Ishikawa (cell line): ENCODE results near the gene KCTD16.

Experiments
- CEBPB ChIP-seq: IDR thresholded peaks from 2 replicates; pipeline ENCODE4 v1.6.1; 2012
- CREB1 ChIP-seq: IDR thresholded peaks from 2 replicates; pipeline ENCODE4 v1.6.1; 2012; ENCODE audit warnings: low read depth
- EGR1 ChIP-seq: IDR thresholded peaks from 2 replicates; pipeline ENCODE4 v1.6.1; 2012
- EP300 ChIP-seq: IDR thresholded peaks from 2 replicates; pipeline ENCODE4 v1.6.1; 2012; ENCODE audit warnings: borderline replicate concordance
- FOXM1 ChIP-seq: IDR thresholded peaks from 2 replicates; pipeline ENCODE4 v1.6.1; 2012; ENCODE audit warnings: low read depth, borderline replicate concordance
- NFIC ChIP-seq: IDR thresholded peaks from 2 replicates; pipeline ENCODE4 v1.6.1; 2012
- RAD21 ChIP-seq: IDR thresholded peaks from 2 replicates; pipeline ENCODE4 v1.6.1; 2012; ENCODE audit warnings: low read depth
- TAF1 ChIP-seq: IDR thresholded peaks from 2 replicates; pipeline ENCODE4 v1.6.1; 2012; ENCODE audit warnings: low read depth, mild to moderate bottlenecking
- TCF12 ChIP-seq: IDR thresholded peaks from 2 replicates; pipeline ENCODE4 v1.6.1; 2012; ENCODE audit warnings: low read depth
- TEAD4 ChIP-seq: IDR thresholded peaks from 2 replicates; pipeline ENCODE4 v1.6.1; 2012
- YY1 ChIP-seq: IDR thresholded peaks from 2 replicates; pipeline ENCODE4 v1.6.1; 2012; ENCODE audit warnings: low read depth
- ZBTB7A ChIP-seq: IDR thresholded peaks from 2 replicates; pipeline ENCODE4 v1.6.1; 2012; ENCODE audit warnings: low read depth
- TF ChIP-seq, protein P1 (sequence below): IDR thresholded peaks from 2 replicates; pipeline ENCODE4 v1.6.1; 2012
- TF ChIP-seq, protein P2 (sequence below): IDR thresholded peaks from 2 replicates; pipeline ENCODE4 v1.6.1; 2012; ENCODE audit warnings: low read depth, mild to moderate bottlenecking
- TF ChIP-seq, protein P3 (sequence below): IDR thresholded peaks from 2 replicates; pipeline ENCODE4 v1.6.1; 2012

The KCTD16 gene

DNA sequence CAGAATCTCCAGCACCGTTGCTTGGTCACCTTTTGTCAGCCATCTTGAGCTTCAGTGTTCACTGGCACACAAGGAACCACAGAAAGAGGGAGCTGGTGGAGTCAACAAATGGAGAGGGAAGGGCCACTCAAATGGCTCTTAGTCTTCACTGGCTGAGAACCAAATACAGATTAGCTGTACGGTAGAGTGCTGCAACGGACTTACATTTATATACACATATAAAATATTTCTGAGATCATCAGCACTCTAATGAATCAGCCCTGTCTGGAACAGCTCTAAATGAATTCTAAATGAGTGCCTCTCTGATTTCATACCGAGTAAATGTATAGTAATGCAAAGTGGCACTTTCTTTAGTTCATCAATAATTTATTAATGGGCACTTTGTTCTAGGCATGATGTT, 24.8 kb downstream of the KCTD16 start:
- TF ChIP-seq EGR1 = no peak
- no peak for TF ChIP-seq CEBPB
- TF ChIP-seq, protein P1, sequence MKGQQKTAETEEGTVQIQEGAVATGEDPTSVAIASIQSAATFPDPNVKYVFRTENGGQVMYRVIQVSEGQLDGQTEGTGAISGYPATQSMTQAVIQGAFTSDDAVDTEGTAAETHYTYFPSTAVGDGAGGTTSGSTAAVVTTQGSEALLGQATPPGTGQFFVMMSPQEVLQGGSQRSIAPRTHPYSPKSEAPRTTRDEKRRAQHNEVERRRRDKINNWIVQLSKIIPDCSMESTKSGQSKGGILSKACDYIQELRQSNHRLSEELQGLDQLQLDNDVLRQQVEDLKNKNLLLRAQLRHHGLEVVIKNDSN = no peak
- TF ChIP-seq, protein P2, sequence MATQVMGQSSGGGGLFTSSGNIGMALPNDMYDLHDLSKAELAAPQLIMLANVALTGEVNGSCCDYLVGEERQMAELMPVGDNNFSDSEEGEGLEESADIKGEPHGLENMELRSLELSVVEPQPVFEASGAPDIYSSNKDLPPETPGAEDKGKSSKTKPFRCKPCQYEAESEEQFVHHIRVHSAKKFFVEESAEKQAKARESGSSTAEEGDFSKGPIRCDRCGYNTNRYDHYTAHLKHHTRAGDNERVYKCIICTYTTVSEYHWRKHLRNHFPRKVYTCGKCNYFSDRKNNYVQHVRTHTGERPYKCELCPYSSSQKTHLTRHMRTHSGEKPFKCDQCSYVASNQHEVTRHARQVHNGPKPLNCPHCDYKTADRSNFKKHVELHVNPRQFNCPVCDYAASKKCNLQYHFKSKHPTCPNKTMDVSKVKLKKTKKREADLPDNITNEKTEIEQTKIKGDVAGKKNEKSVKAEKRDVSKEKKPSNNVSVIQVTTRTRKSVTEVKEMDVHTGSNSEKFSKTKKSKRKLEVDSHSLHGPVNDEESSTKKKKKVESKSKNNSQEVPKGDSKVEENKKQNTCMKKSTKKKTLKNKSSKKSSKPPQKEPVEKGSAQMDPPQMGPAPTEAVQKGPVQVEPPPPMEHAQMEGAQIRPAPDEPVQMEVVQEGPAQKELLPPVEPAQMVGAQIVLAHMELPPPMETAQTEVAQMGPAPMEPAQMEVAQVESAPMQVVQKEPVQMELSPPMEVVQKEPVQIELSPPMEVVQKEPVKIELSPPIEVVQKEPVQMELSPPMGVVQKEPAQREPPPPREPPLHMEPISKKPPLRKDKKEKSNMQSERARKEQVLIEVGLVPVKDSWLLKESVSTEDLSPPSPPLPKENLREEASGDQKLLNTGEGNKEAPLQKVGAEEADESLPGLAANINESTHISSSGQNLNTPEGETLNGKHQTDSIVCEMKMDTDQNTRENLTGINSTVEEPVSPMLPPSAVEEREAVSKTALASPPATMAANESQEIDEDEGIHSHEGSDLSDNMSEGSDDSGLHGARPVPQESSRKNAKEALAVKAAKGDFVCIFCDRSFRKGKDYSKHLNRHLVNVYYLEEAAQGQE = no peak
- no peak for TF ChIP-seq FOXM1
- TF ChIP-seq RAD21 = no peak
- TF ChIP-seq NFIC = no peak
- TF ChIP-seq YY1 = no peak
- TF ChIP-seq, protein P3, sequence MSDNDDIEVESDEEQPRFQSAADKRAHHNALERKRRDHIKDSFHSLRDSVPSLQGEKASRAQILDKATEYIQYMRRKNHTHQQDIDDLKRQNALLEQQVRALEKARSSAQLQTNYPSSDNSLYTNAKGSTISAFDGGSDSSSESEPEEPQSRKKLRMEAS = no peak
- no peak for TF ChIP-seq EP300

DNA sequence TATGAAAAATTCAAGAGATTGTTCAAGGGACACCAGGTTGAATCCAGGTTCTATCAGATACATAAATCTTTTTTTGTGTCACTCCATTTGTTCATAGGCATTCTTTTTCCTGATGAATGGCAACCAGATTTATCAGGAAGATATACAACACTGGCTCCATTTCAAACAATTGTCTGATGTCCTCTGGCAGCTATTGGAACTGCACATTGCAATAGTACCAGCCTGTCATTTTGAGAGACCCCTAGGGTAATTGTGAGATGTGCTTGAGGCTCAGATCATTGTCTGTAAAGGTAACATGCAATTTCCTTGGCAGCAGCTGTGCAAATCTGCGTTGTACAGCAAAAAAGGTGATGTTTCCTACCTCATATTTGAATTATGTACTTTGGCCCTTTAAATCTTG, 25.9 kb downstream of the KCTD16 start:
- TF ChIP-seq CREB1 (no peak), TEAD4 (no peak), CEBPB (no peak), ZBTB7A (no peak), EGR1 (no peak), YY1 (no peak), RAD21 (no peak), NFIC (no peak)
- TF ChIP-seq, protein P1 = no peak

DNA sequence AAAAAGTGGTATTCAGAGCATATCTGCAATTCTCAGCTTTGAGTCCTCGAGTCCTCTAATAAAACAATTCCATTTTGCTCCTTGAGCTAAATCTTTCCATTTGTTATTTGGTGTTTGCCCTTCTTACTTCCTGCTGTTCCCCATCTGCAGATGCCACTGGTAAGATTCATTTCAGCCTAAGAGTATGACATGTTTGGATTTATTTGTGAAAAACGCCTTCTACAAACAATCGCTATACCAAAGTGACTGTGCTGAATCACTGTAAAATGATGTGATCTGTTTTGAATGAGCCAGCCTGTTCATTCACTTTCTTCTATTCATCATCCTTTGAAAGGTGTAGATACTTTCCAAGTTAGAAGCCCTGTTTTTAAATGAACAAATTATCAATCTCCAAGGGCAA, 27.7 kb downstream of the KCTD16 start:
- TF ChIP-seq TEAD4 (no peak), ZBTB7A (no peak), CREB1 (no peak), YY1 (no peak), TCF12 (no peak), CEBPB (no peak), FOXM1 (no peak), RAD21 (no peak), NFIC (no peak), EP300 (no peak), EGR1 (no peak)
- TF ChIP-seq, protein P3 = no peak
- TF ChIP-seq, protein P1 = no peak
- TF ChIP-seq, protein P2 = no peak

DNA sequence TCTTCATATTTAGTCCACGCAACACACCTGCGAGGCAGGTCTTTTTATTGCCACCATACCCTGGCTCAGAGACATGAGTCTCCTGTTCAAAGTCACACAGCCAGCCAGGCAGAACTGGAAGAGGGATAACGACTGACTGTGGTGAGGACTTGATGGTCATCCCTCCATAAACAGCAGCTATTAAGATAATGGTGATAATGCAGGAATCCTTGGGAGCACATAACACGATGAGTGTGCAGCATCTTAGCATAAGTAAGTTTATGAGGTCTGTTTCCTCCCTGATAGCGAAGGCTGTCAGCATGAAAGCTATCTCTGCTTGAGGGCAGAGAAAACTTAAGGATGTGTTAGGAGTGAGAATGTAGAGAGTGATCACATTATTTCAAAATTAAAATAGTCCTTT, 30.9 kb downstream of the KCTD16 start:
- TF ChIP-seq RAD21 = no peak
- no peak for TF ChIP-seq ZBTB7A
- TF ChIP-seq CREB1 = no peak
- TF ChIP-seq FOXM1 = no peak
- TF ChIP-seq EGR1 = no peak
- no peak for TF ChIP-seq CEBPB

DNA sequence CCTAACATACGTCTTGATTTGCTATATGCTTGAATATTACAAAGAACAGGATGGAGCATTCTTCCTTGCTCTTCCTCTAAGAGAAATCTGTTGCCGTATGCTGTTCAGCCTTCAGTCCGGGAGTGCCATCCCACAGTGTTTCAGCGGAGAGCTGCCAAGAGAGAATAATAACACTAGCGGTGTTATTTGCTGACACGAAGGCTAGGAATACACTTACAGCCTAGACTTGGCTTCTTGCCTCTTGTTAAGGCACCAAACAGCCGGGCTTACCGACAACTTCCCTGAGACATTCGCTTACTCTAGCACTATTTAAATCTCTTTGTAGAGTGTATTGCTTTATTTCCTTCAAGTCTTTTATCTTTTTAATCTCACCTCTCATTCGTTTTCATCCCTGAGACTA, 31.4 kb downstream of the KCTD16 start:
- TF ChIP-seq NFIC (no peak), EP300 (no peak), TCF12 (no peak), TEAD4 (no peak), FOXM1 (no peak), ZBTB7A (no peak), CREB1 (no peak), TAF1 (no peak), RAD21 (no peak), YY1 (no peak), EGR1 (no peak), CEBPB (no peak)
- TF ChIP-seq, protein P1 = no peak
- TF ChIP-seq, protein P2 = no peak
- TF ChIP-seq, protein P3 = no peak
